HG02943 (cell line): ENCODE results near the gene FRMD4A.

Experiments used
- ATAC-seq: cut with Tn5 transposase; IDR thresholded peaks from one replicate; pipeline ENCODE4 v1.9.1; 2021; ENCODE audit warnings: mild to moderate bottlenecking, low read depth, moderate library complexity; ENCODE audit not compliant: unreplicated experiment

FRMD4A gene

GRCh38 chr10:13674645-13675588, 655.8 kb downstream of the FRMD4A start:
- ATAC-seq, result no peak

- no peak for ATAC-seq
Observed at GRCh38 chr10:13673156-13673555, 657.6 kb downstream of the FRMD4A start.

DNA sequence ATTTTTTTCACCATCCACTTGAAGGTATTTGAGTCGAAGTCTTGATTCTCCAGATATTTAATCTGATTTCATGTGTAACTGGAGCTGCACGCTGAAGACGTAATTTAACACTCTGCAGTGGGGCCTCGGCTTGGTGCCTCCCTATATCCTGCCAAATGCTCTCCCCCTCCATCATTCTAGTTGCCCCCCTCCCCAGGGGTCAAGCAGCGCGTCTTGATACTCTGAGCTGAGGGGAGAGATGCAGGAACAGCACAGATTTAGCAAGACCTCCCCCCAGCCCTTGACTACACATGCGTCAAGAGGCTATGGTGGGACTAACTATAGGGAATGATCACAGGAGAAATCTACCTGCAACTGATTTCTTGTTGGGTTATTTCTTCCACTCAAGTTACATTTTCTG, 658.2 kb downstream of the FRMD4A start:
- no peak for ATAC-seq

DNA sequence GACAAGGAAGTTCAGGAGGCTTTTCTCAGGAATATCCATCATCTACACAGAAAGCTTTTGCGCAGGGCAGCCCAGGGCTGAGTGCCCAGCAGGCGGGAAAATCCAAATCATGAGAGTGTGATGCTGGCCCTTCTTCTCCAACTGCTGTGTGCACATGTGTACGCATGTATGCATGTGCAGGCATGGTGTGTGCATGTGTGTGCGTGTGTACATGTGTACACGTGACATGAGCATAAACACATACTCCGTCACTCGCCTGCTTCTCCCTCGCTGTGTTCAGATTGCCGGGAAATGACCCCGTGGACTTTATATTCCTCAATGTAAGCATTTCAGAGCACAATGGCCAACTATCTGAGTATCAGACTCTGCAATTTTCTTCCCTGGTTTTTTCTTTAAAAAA, 658.8 kb downstream of the FRMD4A start:
- no peak for ATAC-seq

DNA sequence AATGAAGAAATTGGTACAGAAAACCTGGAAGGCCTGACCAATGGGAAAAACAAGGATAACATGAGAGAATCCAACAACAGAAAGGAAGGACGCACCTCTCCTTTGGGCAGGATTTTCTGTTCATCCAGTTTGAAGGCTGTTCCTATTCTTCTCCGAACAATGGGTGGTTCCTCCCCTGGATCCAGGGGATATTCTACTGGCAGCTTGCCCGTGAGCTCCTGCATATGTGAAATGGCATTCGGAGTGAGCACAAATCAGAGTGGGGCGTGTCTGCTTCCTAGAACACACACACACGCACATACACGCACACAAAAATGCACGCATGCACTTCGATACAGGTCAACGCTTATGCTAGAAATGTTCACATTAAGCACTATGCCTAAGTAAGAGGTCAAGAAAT, 660.4 kb downstream of the FRMD4A start:
- no peak for ATAC-seq

DNA sequence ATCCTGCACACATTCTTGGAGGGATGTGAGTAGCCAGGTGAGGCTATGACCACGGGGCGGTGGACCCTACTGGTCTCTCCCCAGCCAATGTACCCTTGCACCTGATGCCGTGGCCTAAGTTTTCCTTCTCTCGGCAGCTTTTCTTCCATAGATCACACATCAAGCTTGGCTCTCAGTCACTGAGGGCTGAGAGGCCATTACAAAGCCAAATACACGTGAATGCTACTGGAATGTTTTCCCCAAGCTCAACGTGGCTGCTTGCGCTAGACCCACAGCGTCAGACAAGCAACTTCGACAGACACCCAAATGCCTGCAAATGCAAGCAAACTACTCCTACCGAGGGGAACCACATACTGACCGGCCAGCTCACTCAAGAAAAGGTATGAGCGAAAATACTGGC, 660.8 kb downstream of the FRMD4A start:
- no peak for ATAC-seq

- ATAC-seq, result no peak
Observed at GRCh38 chr10:13669182-13669855, 661.4 kb downstream of the FRMD4A start.

DNA sequence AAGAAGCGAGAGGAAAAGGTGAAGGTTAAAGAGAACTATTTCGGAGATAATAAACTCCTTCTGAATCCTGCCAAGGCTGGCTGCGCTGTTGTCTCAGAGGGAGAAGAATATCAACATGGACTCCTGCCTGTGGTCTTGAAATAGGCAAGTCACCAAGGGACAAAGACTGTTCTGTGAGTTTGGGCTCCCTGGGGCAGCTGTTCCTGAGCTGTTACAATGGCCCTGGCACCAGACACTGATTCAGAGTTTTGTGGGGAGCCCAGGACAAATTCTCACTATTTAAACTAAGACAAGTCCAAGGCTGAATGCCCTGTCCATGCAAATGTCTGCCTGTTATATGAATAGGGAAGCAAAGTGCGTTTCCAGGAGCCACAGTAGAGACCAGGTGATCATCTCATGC, 662.6 kb downstream of the FRMD4A start:
- no peak for ATAC-seq

DNA sequence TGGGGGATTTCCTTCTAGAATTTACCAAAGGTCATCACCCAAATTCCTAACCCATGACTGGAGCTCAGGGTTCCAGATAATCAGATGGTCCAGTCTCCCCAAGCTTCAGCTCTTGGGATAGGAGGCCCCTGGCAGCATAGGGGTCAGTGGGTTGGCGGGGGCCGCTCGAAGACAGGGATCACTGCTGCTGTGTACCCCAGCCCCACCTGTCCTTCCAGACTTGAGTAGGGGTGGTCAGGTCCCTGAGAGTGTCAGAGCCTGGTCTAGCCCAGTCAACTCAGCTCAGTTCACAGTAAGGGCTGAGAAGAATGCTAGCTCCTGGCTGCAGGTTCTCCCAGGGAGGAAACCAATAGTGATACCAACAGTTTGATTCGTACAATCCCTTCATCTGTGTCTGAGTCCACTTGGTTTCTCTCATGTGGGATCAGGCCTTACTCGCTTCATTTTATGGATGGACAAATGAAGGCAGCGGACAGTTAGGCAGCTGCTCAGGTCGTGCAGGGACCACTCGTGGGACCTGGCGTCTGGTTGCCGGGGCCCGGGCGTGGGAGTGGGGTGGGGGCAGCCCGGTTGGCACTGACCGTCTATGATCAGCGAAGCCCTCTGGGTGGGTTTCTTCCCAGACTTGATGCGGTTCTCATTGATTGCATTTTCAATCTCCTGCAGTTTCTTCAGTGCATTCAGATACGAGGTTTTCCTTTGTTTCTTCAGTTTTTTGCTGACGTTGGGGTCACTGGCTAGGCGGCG, 665.0 kb downstream of the FRMD4A start:
- no peak for ATAC-seq

DNA sequence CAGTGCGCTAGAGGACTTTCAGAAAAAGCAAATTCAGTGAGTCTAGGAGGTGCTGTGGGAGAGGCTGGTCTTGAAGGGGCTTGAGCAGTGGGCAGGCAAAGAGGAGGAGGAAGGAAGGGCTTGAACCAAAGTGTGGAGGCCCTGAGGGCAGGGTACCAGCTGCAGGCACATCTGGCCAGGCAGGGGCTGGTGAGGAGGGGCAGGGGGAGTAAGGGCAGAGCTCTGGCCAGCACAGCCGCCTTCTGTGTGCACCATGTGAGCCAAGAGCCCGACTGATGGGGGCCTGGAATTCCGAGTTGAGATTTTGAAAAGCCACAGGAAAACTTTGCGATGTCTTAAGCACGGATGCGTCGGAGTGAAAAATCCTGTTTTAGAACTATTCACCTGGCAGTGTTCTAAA, 669.5 kb downstream of the FRMD4A start:
- no peak for ATAC-seq

- no peak for ATAC-seq
Observed at GRCh38 chr10:13660551-13660920, 670.2 kb downstream of the FRMD4A start.

- no peak for ATAC-seq
Observed at GRCh38 chr10:13659887-13660550, 670.7 kb downstream of the FRMD4A start.

- ATAC-seq, result no peak
Observed at GRCh38 chr10:13658871-13659685, 671.6 kb downstream of the FRMD4A start.

- no peak for ATAC-seq
Observed at GRCh38 chr10:13658264-13658663, 672.5 kb downstream of the FRMD4A start.

- no peak for ATAC-seq
Observed at GRCh38 chr10:13657101-13657680, 673.5 kb downstream of the FRMD4A start.

DNA sequence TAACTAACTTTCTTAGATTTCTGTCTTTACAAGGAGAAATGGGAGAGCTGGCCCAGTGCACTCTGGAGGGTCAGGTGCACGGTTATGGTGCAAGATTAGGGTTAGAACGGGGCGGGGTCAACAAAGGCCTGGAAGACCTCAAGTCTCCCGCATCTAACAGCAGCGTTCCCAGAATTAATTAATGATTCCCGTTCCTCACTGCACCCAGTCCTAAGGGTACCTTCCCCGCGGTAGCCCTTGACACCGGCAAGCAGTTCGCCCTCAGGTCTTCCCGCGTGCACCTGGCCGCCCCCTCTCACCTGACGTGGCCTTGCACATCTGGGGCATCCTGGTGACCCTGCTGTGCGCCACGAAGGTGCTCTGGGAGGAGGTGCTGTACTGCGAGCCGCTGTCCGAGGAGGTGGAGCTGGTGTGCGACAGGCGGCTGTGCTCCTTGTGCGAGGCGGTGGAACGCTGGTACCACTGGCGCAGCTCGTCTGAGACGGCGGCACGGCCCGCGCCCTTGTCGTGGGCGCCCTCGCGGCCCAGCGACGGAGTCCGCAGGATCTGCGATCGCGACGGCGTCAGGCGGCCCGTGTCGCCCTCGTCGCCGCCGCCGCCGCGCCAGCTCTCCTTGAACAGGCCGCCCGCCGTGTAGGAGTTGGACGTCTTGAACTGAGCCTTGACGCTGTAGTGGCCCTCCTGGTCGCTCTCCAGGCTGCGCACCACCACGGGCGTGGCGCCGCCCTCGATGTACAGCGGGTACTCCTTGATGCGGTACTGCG, 674.2 kb downstream of the FRMD4A start:
- no peak for ATAC-seq

- no peak for ATAC-seq
Observed at GRCh38 chr10:13654846-13655245, 675.9 kb downstream of the FRMD4A start.

DNA sequence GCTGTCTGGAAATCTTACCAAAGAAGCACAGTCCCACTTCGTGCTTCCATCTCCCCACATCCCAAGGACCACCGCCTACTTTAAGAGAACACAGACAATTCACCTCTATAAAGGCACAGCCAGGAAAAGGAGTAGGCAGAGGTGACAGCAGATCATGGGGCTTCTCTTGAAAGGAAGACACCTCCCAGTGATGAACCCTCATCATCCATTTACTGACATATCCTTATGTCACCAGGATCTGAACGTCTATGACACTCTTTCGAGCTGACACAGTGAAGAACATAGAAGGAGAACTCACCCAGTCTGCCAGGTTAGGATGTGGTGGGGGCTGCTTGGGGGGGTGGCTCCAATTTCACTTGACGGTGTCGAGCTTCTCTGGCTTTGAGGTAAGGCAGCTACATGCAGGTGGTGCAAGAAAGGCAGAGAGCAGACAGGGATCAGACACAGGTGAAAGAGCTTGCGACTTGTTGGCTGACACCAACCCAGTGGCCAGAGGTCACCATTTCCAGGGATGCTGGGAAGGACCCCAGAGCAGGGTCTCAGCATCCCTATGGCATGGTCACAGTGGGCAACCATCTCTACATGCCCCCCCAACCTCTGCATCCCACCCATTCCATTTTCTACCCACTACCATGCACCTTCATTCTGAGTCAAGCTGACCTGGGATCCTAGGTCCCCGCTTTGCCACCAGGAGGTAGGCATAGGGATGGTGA, 676.5 kb downstream of the FRMD4A start:
- ATAC-seq, result no peak
